WTC11 (cell line): ENCODE data around the gene NAA60. TPM values are rescaled to one million over a fixed set of nuclear protein-coding genes. Genes with fewer than 3 reads are reported as not detected.

Experiments
- ATAC-seq: fragments of 200-7000 bp; cut with Tn5 transposase; 2 replicates; pipeline ENCODE4 v1.10.0; 2021; ENCODE audit warnings: mild to moderate bottlenecking, moderate library complexity
- CTCF ChIA-PET: fragments of 300-600 bp; sonication (Branson Sonifier 250); formaldehyde crosslinking; loops from one replicate; lab custom pipeline; 2021; ENCODE audit warnings: antibody characterized with exemption; lab: Charles Lee
- POLR2A ChIA-PET: fragments of 350-600 bp; sonication (Branson Sonifier 250); formaldehyde crosslinking; loops from one replicate; lab custom pipeline; 2021; ENCODE audit warnings: antibody characterized with exemption; lab: Charles Lee
- DNase-seq: peaks from one replicate; pipeline ENCODE4 v3.0.0; 2021; ENCODE audit warnings: low spot score
- H3K27ac Mint-ChIP-seq: 2 replicates; pipeline ENCODE4 v1.8.0; 2021; ENCODE audit warnings: mixed read lengths
- H3K27me3 Mint-ChIP-seq: 2 replicates; pipeline ENCODE4 v1.8.0; 2021; ENCODE audit warnings: low read depth, mild to moderate bottlenecking, moderate library complexity, mixed read lengths
- H3K36me3 Mint-ChIP-seq: 2 replicates; pipeline ENCODE4 v1.8.0; 2021; ENCODE audit warnings: mixed read lengths
- H3K4me1 Mint-ChIP-seq: 2 replicates; pipeline ENCODE4 v1.8.0; 2022; ENCODE audit warnings: mixed read lengths
- H3K4me3 Mint-ChIP-seq: 2 replicates; pipeline ENCODE4 v1.8.0; 2021; ENCODE audit warnings: mild to moderate bottlenecking, moderate library complexity, mixed read lengths
- H3K9me3 Mint-ChIP-seq: 2 replicates; pipeline ENCODE4 v1.8.0; 2021; ENCODE audit warnings: mixed read lengths
- ARID4B ChIP-seq: sonication (generic); formaldehyde crosslinking; IDR thresholded peaks from 2 replicates; pipeline ENCODE4 v1.8.0; 2023; ENCODE audit warnings: missing genetic modification reagents, mild to moderate bottlenecking, borderline replicate concordance
- ATF6 ChIP-seq: sonication (generic); formaldehyde crosslinking; IDR thresholded peaks from 2 replicates; pipeline ENCODE4 v1.8.1; 2023; ENCODE audit warnings: mild to moderate bottlenecking, missing genetic modification reagents
- E2F1 ChIP-seq: sonication (generic); formaldehyde crosslinking; IDR thresholded peaks from 2 replicates; pipeline ENCODE4 v1.8.0; 2022; ENCODE audit warnings: mild to moderate bottlenecking, missing genetic modification reagents
- E2F5 ChIP-seq: sonication (generic); formaldehyde crosslinking; IDR thresholded peaks from 2 replicates; pipeline ENCODE4 v1.8.1; 2022; ENCODE audit warnings: mild to moderate bottlenecking, moderate library complexity, missing genetic modification reagents
- FOXP4 ChIP-seq: sonication (generic); formaldehyde crosslinking; IDR thresholded peaks from 2 replicates; pipeline ENCODE4 v1.8.0; 2022; ENCODE audit warnings: mild to moderate bottlenecking, missing genetic modification reagents
- GABPB1 ChIP-seq: sonication (generic); formaldehyde crosslinking; IDR thresholded peaks from 2 replicates; pipeline ENCODE4 v1.8.1; 2023; ENCODE audit warnings: mild to moderate bottlenecking, missing genetic modification reagents
- HMGXB4 ChIP-seq: sonication (generic); formaldehyde crosslinking; IDR thresholded peaks from 2 replicates; pipeline ENCODE4 v1.8.1; 2023; ENCODE audit warnings: mild to moderate bottlenecking, moderate library complexity, missing genetic modification reagents
- IRF2 ChIP-seq: sonication (generic); formaldehyde crosslinking; IDR thresholded peaks from 2 replicates; pipeline ENCODE4 v1.8.0; 2022; ENCODE audit warnings: low read depth, missing genetic modification reagents, borderline replicate concordance
- SMAD4 ChIP-seq: sonication (generic); formaldehyde crosslinking; IDR thresholded peaks from 2 replicates; pipeline ENCODE4 v1.8.0; 2022; ENCODE audit warnings: mild to moderate bottlenecking, missing genetic modification reagents
- STAT6 ChIP-seq: sonication (generic); formaldehyde crosslinking; conservative IDR thresholded peaks from 2 replicates; pipeline ENCODE4 v1.8.1; 2023; ENCODE audit warnings: mild to moderate bottlenecking, low read depth, missing genetic modification reagents, moderate library complexity
- USF1 ChIP-seq: sonication (generic); formaldehyde crosslinking; IDR thresholded peaks from 2 replicates; pipeline ENCODE4 v1.8.0; 2022; ENCODE audit warnings: mild to moderate bottlenecking, missing genetic modification reagents
- ZNF121 ChIP-seq: sonication (generic); formaldehyde crosslinking; IDR thresholded peaks from 2 replicates; pipeline ENCODE4 v1.8.0; 2023; ENCODE audit warnings: missing genetic modification reagents
- ZNF423 ChIP-seq: fragments of 250-450 bp; sonication (Bioruptor Pico); IDR thresholded peaks from 2 replicates; pipeline ENCODE4 v2.1.2; 2022; ENCODE audit warnings: mild to moderate bottlenecking, moderate library complexity
- ZNF512 ChIP-seq: sonication (generic); formaldehyde crosslinking; IDR thresholded peaks from 2 replicates; pipeline ENCODE4 v1.8.1; 2022; ENCODE audit warnings: missing genetic modification reagents, borderline replicate concordance
- total RNA-seq: library from RNA; stranded (reverse); gene quantifications from 3 replicates; pipeline ENCODE4 v1.2.3, GENCODE V29; 2021

The NAA60 gene
- total RNA-seq, 1 experiment from 2014 or later, result 50.3 TPM

- TF ChIP-seq STAT6 (CRISPR knock-in tag) (no peak), HMGXB4 (CRISPR knock-in tag) (no peak), ZNF512 (CRISPR knock-in tag) (no peak), ZNF121 (CRISPR knock-in tag) (no peak), ATF6 (no peak), E2F1 (CRISPR knock-in tag) (no peak), IRF2 (CRISPR knock-in tag) (no peak)
Observed at GRCh38 chr16:3470723-3471122, 27.2 kb downstream of the NAA60 start (continued).

- no peak overlapping the region for H3K4me3 Mint-ChIP-seq
- ChIA-PET CTCF (no interaction called here), POLR2A (interaction anchor here (0.7 kb wide), 1 partner anchor 70 kb away, joined by 3 read pairs; the partner anchor contains the start of gene ZNF174)
- no peaks in the 10 kb centered on the region for H3K27me3 Mint-ChIP-seq
- no peak for TF ChIP-seq USF1 (CRISPR knock-in tag)
- TF ChIP-seq SMAD4 (CRISPR knock-in tag), result no peak
- no peak for TF ChIP-seq ARID4B
- TF ChIP-seq HMGXB4 (CRISPR knock-in tag), result no peak
- TF ChIP-seq GABPB1 (CRISPR knock-in tag), result no peak
- TF ChIP-seq E2F5, result no peak
- no peak for TF ChIP-seq FOXP4 (CRISPR knock-in tag)
- no peak for TF ChIP-seq ZNF423
- peaks cover 34% of the 10 kb centered on the region for H3K4me1 Mint-ChIP-seq
- ATAC-seq (no peak), DNase-seq (no peak)
- peaks cover 5% of the 10 kb centered on the region; the same call in 1 of the 2 replicates for H3K36me3 Mint-ChIP-seq
- H3K9me3 Mint-ChIP-seq, result no peaks in the 10 kb centered on the region
- no peak overlapping the region for H3K27ac Mint-ChIP-seq
Observed at GRCh38 chr16:3471518-3472176, 28.2 kb downstream of the NAA60 start.
